ENCODE results near the gene MYO5B.

The MYO5B gene

GRCh38 chr18:49921318-49921985, 273.5 kb downstream of the MYO5B start:
- DNase-seq (ENCODE audit: low read depth): no peak
- no peak for TF ChIP-seq CTCF (IDR thresholded peaks at IDR 0.05; ENCODE audit: control insufficient read depth, insufficient read depth, low read depth, low read length, missing control alignments)
- H3K4me3 ChIP-seq (ENCODE audit: control insufficient read depth, low read depth, low read length): no peak overlapping the region

- no peak overlapping the region for H3K4me3 ChIP-seq (ENCODE audit: control insufficient read depth, low read depth, low read length)
- DNase-seq (ENCODE audit: low read depth): no peak
Observed at GRCh38 chr18:49920731-49921130, 274.2 kb downstream of the MYO5B start.

GRCh38 chr18:49917742-49918141, 277.2 kb downstream of the MYO5B start:
- no peak for TF ChIP-seq CTCF (IDR thresholded peaks at IDR 0.05; ENCODE audit: control insufficient read depth, insufficient read depth, low read depth, low read length, missing control alignments)
- DNase-seq (ENCODE audit: low read depth): no peak
- H3K4me3 ChIP-seq (ENCODE audit: control insufficient read depth, low read depth, low read length): no peak overlapping the region

More at GRCh38 chr18:49920731-49921130, 274.2 kb downstream of the MYO5B start:
- no peak for TF ChIP-seq CTCF (IDR thresholded peaks at IDR 0.05; ENCODE audit: control insufficient read depth, insufficient read depth, low read depth, low read length, missing control alignments)

- no peak overlapping the region for H3K4me3 ChIP-seq (ENCODE audit: control insufficient read depth, low read depth, low read length)
- no peak for TF ChIP-seq CTCF (IDR thresholded peaks at IDR 0.05; ENCODE audit: control insufficient read depth, insufficient read depth, low read depth, low read length, missing control alignments)
- no peak for DNase-seq (ENCODE audit: low read depth)
Observed at GRCh38 chr18:49915352-49915751, 279.6 kb downstream of the MYO5B start.

- DNase-seq (ENCODE audit: low read depth): no peak
- TF ChIP-seq CTCF (IDR thresholded peaks at IDR 0.05; ENCODE audit: control insufficient read depth, insufficient read depth, low read depth, low read length, missing control alignments): no peak
- no peak overlapping the region for H3K4me3 ChIP-seq (ENCODE audit: control insufficient read depth, low read depth, low read length)
Observed at GRCh38 chr18:49913221-49913620, 281.7 kb downstream of the MYO5B start.

GRCh38 chr18:49911427-49911826, 283.5 kb downstream of the MYO5B start:
- DNase-seq (ENCODE audit: low read depth): no peak
- H3K4me3 ChIP-seq (ENCODE audit: control insufficient read depth, low read depth, low read length): no peak overlapping the region
- TF ChIP-seq CTCF (IDR thresholded peaks at IDR 0.05; ENCODE audit: control insufficient read depth, insufficient read depth, low read depth, low read length, missing control alignments): no peak

Measured in AG09309 (cell line).